ENCODE measurements around the gene GLB1L3.

GLB1L3 gene, protein sequence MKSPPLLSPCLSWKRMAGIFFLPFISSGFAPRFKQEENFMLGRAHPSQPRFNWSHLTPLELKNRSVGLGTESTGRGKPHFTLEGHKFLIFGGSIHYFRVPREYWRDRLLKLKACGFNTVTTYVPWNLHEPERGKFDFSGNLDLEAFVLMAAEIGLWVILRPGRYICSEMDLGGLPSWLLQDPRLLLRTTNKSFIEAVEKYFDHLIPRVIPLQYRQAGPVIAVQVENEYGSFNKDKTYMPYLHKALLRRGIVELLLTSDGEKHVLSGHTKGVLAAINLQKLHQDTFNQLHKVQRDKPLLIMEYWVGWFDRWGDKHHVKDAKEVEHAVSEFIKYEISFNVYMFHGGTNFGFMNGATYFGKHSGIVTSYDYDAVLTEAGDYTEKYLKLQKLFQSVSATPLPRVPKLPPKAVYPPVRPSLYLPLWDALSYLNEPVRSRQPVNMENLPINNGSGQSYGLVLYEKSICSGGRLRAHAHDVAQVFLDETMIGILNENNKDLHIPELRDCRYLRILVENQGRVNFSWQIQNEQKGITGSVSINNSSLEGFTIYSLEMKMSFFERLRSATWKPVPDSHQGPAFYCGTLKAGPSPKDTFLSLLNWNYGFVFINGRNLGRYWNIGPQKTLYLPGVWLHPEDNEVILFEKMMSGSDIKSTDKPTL
- total RNA-seq, result 3.6 to 5.3 reads per million in 2 donors

DNA sequence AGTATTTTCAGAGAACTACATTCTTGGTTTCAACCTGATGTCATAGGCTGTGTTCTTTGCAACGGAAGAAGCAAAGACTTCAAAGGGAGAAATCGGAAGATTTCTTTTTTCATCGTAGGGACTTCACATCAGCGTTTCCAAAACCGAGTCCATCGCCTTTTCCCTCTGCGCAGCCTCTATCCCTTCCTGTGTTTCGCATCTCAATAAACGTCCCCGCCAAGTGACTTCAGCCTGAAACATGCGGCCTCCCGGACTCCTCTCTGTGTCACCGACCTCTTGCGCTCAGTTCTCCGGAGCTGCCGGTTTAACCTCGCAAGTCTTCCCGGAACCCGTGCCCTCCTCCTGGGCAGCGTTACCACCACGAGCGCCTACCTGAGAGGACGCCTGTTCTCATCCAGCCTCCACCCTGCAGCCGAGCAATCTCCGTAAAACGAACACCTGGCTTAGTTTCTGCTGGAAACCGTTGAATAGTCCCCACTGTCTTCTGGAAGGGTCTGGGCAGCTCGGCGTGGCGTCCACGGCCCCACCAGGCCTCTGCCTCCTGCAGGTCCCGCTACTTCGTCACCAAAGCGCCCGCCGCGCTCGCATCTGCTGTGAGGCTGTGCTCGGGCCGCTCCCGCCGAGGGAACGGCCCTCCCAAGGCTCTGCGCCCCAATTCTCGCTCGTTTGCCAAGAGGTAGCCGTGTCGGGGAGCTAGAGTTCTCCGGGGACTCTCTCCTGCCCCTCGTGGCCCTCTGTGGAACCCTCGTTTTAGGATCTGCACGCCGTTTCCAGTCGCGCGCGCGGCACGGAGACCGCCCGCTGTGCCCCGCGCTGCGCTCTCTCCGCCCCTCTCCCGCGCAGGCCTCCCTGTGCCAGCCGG, at the start of gene GLB1L3:
Gene GLB1L3, plus strand, starts transcription at position 846 of the 862 bp plus-strand sequence. CDS start 362 bp downstream, outside the sequence.
- peak; percentile 52 to 91 (median 71) for DNase-seq

DNA sequence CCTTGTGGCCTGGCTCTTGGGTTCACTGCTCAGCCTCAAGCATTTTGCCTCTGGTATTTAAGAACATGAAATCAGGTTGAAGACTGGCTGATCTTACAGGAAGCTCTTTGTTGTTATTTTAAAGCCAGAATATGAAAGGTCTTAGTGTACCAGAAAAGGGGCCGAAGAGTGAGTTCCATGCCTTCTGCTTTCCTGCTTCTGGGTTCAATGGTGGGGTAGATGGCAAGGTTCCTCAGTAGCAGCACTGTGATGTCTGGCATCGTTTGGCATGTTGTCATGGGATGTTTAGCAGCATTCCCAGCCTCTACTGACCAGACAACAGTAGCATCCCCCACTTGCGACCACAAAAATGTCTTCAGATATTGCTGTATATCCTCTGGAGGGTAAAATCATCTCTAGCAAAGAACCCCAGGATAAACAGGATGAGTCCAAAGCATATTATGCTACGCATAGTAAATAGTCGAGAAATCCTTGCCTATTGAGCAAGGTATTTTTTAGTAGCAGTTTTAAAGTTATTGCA, 49.3 kb upstream of the GLB1L3 start:
- no peak for DNase-seq

DNA sequence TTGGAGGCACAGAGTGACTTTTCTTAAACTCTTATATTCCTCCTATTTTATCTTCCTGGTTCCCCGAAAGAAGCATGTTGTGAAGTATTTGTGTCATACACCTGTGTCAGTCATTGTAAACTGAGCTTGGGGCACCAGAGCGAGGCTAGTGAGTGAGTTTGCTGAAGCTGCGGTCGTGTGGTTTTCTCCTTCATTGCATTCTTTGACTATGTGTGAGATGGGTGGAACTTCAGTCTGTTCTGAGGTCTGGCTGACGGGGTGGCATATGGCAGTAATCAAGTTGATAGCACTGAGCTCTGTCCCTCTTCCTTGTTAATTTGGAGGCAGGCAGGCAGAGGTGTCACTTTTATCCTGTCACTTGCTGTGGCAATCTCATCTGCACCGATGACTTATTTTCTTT, 47.6 kb upstream of the GLB1L3 start:
- DNase-seq, result peak in 2 of 5 experiments; percentile 50 to 66

- no peak for DNase-seq
Observed at GRCh38 chr11:134229126-134229790, 46.9 kb upstream of the GLB1L3 start.

DNA sequence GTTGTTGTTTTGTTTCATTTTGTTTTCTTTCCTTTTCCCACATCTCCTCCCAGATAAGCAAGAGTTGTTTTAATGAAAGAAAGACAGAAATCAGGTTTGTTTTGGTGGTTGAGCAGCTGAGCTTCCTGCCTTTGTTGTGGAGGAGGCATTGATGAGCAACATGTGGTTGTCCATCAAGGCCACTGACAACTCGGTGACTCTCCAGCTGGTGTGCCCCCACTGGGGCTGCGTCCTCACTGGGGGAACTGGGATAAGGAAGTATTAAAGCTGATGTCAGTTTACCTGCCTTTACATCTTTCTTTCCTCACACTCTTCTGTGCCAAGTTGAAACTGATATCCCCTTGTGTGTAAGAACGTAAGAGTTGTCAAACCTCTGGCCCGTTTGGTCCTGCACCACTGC, 45.8 kb upstream of the GLB1L3 start:
- DNase-seq, result no peak

DNA sequence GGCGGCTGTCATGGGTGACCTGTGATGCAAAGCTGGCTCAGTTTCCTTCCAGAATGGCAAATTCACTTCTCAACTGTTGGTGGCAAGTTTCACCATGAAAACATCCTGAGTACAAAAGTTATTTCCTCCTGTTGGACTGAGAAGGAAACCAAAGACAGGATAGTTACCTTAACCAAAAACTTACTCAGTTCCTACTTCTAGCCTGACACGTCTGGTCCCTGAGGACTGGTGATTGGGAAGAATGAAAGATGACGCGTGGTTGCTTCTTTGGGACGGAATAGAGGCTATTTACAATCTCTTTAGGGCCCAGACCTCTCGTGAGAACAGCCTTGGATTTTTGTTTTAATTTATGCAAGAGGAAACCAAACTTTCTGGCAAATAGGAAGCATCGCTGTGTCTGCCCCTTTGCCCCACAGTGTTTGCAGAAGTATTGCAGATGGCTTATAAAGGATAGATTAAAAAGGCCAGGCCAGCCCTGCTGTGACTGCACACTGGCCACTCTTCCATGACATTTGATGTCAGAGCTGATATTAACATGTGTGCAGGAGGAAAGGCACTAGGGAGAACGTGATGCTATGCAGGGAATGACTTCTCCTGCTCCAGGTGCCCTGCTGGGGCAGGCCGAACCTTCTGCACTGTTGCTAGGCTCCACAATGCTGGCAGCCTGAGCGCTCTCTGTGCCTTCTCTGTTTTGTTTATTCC, 44.1 kb upstream of the GLB1L3 start:
- no peak for DNase-seq

- no peak for DNase-seq
Observed at GRCh38 chr11:134233729-134234179, 42.4 kb upstream of the GLB1L3 start.

- DNase-seq, result no peak
Observed at GRCh38 chr11:134235399-134235798, 40.8 kb upstream of the GLB1L3 start.

- DNase-seq, result no peak
Observed at GRCh38 chr11:134236834-134237556, 39.2 kb upstream of the GLB1L3 start.

DNA sequence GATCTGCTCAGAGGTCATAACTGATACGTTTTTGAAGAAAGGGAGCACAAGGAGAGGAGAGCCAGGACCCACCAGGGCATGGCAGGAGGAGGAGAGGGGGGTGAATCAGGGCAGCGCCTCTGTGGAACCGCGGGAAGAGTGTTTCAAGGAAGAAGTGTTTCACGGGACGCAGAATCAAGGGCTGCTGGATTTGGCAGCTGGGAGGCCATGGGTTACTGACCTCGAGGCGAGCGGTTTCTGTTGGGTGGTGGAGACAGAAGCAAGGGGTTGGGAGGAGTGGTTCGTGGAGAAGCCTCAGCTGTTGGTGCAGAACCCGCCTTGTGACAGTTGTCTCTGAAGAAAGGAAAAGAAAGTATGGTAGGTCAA, 38.6 kb upstream of the GLB1L3 start:
- no peak for DNase-seq

- DNase-seq, result no peak
Observed at GRCh38 chr11:134238956-134239355, 37.2 kb upstream of the GLB1L3 start.

- DNase-seq, result no peak
Observed at GRCh38 chr11:134240592-134240991, 35.6 kb upstream of the GLB1L3 start.

DNA sequence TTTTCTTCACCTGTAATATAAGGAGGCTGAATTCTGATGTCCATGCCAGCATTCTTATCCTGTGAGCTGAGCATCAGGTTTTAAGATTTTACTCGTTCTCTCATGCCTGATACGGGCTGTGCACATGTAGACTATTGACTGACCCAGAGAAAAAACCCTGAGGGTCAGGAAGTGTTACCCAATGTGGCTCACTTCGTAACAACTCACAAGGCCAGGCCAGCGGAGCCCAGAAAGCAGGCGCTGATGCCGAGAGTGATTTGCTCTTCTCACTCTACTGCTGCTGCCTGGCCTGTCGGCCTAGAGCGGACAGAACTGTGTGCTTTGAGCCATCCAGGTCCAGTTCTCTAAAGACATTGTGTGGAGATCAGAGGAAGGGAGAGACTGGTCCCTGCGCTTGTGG, 33.8 kb upstream of the GLB1L3 start:
- no peak for DNase-seq

DNA sequence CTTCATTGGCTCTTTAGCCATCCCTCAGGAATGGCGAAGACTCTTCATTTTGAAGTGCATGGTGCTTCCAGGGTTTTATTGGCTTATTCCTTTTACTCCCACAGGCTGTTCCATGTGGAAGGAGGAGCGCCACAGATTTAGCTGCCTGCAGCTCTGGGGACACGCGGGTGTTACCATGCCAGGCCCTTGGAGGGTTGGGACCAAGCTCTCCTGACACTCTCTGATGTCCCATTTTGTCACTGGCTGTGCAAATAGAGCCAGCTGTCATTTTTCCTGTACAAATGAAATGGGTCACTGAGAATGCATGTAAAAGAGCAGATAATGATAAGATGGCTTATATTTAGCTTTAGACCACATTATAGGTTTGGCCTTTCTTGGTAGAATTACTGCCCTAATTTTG, 32.3 kb upstream of the GLB1L3 start:
- DNase-seq, result no peak

DNA sequence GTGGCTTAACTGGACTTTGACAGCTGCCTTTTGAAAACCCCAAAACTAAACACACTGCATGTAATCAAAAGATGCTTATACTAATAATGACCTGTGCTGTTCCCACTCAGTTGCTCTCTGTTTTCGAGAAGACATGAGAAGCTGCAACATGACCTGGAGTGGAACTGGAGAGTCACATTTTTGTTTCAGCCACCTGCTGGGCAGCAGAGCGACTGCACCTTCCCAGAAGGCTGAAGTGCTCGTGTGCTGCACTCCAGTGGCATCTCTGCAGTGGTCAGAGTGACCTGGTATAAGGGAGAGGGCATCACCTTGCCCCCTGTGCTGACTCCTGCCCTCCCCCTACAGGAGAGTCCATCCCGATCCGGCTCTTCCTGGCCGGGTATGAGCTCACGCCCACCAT, 31.6 kb upstream of the GLB1L3 start:
- DNase-seq, result peak in 2 of 5 experiments; percentile 9 to 57

DNA sequence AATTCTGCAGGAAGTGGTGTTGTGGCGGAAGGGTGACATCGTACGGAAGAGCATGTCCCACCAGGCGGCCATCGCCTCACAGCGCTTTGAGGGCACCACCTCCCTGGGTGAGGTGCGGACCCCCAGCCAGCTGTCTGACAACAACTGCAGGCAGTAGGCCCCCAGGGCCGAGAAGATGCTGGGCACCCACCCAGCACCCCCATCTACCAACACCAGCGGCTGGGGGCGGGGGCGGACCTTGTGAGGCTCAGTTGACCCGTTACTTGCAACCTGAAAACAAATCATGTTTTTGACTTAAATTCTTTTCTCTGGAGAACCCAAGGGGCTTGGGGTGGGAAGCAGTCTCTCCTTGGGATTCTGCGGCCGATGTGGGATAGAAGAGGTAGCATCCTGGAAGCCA, 30.7 kb upstream of the GLB1L3 start:
- DNase-seq, result no peak

- no peak for DNase-seq
Observed at GRCh38 chr11:134246100-134246499, 30.1 kb upstream of the GLB1L3 start.

- DNase-seq, result no peak
Observed at GRCh38 chr11:134246678-134247077, 29.5 kb upstream of the GLB1L3 start.

DNA sequence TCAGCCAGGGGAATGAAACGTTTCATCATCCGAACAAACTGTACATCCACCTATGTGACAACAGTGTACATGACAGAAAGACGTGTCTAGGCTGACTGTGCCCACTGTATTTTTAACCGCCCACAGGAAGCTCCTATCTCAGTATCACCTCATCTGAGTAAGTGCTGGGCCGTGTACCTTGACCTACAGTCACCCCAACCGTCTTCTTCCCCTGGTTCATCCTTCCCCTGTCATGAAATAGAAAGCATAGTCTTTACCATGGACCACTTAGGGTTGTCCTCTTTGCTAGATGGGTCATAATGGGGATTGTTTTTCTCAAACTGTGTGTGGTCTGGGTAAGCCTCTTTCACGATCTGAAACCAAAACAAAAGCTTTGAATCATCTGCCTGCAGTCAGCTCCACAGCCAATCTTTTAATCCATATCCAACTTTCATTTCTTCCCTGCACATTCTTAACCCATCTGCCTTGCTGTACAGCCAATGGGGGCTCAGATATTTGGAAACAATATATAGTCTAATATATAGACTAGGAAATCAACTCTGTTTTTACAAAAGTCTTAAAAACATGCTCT, 27.2 kb upstream of the GLB1L3 start:
- peak in 1 of 5 experiments; percentile 86 for DNase-seq

- no peak for DNase-seq
Observed at GRCh38 chr11:134250246-134250645, 25.9 kb upstream of the GLB1L3 start.

GRCh38 chr11:134250675-134251074, 25.5 kb upstream of the GLB1L3 start:
- no peak for DNase-seq

Data from T-helper 2 cell (primary cell).